Femur (tissue), 1 donor: ENCODE data around the gene ASCC1.
"Not testable (repeated sequence)": the region's sequence is repeated elsewhere in the genome, so short reads cannot be mapped to it uniquely, and the experiment has no call there.

ENCODE experiments used
- DNase-seq: peaks from one replicate; pipeline ENCODE4 v3.0.0-alpha.2; 2017

Gene ASCC1

DNA sequence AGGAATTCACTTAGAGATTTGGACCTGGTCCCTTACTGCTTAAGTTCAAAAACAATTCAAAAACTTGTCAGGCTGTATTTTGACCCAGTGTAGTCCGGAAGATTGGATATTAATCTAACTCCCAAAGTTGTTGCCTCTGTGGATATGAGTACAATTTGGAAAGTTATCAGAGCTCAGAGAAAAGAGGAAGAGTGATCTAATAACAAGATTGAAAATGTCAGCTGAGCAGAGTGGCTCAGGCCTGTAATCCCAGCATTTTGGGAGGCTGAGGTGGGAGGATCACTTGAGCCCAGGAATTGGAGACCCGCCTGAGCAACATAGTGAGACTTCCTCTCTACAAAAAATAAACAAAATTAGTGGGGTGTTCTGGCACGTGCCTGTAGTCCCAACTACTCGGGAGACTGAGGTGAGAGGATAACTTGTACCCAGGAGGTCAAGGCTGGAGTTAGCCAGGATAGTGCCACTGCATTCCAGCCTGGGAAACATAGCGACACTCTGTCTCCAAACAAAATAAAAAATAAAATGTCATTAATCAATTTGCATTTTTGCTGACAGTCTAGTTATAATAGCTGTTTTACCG lies 3.2 kb upstream of the ASCC1 start:
- no peak for DNase-seq

DNA sequence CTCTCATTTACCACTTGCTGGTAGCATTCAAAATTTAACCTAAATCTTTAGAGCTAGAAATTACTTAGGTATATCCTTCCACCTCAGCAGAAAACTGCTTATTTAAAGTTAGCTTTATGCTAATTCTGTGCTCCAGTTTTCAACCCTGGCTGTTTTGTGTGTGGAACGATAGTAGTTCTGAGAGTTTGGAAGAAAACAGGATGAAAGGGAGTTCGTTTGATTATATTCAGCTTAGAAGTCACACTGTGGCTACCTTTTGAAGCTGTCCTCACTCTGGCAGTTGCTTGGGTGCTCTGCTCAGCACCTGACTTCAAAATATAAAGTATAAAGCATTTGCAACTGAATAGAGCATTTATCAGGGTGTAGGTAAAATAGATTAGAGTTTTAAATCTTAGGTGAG lies 2.6 kb upstream of the ASCC1 start:
- DNase-seq: no peak

DNA sequence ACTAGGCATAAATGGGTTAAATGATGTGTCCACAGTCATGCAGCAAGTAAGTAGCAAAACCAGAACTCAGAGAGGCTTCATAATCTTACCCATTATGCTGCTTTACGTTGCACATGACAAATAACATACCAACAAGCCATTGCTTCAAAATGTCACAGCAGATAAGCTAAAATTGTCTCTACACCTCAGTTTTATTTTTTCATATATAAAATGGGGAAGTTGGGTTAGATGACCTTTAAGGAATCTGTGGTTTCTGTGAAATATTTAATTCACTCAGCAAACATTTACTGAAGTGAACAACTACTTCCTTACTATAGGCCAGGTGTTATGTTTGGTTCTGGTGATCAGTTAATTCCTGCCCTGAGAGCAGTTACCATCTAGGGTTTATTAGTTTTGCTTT lies 2.2 kb upstream of the ASCC1 start:
- DNase-seq: no peak

DNA sequence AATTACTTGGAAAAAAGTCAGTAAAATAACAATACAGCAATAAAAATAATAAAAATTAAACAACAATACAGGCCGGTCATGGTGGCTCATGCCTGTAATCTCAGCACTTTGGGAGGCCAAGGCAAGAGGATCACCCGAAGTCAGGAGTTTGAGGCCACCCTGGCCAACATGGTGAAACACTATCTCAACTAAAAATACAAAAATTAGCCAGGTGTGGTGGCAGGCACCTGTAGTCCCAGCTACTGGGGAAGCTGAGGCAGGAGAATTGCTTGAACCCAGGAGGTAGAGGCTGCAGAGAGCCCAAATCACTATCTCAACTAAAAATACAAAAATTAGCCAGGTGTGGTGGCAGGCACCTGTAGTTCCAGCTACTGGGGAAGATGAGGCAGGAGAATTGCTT lies 4.2 kb downstream of the ASCC1 start:
- not testable (repeated sequence) for DNase-seq

DNA sequence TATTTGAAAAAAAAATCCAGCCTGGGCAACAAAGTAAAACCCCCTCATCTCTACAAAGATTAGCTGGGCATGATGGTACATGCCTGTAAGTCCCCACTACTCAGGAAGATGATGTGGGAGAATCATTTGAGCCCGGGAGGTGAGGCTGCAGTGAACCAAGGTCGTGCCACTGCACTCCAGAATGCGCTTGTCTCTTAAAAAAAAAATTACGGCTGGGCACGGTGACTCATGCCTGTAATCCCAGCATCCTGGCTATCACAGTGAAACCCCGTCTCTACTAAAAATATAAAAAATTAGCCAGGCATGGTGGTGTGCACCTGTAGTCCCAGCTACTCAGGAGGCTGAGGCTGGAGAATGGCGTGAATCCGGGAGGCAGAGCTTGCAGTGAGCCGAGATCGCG lies 4.7 kb downstream of the ASCC1 start:
- not testable (repeated sequence) for DNase-seq

DNA sequence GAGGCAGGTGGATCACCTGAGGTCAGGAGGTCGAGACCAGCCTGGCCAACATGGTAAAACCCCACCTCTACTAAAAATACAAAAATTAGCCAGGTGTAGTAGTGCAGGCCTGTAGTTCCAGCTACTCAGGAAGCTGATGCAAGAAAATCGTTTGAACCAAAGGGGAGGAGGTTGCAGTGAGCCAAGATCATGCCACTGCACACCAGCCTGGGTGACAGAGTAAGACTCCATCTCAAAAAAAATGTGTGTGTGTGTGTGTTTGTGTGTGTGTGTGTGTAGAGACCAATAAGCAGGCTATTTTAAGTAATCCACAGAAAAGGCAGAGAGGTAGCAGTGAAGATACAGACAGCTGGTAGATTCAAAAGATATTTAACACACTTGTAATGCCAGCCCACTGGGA lies 7.5 kb downstream of the ASCC1 start:
- not testable (repeated sequence) for DNase-seq

DNA sequence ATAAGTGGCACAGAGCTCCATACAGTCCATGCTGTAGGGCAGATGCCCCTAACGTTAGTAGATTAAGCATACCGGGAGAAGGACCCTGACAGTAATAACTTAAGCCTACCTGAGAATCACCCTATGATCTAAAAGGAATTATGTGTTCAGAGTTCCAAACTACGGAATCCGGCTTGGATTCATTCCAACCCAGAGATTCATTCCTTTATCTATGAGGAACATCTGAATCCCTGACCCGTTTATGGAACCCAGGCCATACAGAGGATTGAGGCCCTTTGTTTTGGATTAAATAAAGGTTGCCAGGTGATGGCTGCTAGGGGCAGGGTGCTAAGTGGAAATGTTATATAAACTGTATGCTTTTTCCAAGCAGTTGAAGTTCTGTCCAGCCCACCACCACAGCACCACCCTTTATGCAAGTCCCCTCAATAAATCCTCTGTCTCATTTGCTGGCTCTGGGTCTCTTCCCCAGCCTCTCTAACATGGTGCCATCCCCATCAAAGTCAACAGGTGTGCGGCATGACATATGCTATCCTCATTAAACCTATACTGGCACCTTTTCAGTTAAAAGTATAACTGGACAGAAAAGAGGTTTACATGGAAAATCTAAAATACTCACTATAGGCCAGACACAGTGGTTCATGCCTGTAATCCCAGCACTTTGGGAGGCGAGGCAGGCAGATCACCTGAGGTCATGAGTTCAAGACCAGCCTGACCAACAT lies 9.4 kb downstream of the ASCC1 start:
- no peak for DNase-seq

DNA sequence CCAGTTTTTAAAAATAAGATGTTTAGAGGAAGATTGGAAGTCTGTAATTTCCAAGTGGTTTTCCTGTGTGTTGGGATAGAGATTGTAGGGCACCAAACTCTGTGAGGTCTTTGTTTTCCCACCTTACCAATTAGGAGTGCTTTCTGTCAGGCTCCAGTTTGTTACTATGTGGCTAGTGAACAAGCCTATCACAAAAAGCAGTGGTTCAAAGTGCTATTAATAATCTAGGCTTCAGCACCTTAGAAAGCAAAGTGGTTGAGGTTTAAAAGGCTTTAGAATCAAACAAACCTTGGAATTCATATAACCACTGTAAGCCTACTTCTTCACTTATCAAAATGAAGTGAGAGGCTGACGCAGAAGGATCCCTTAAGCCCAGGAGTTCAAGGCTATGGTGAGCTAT lies 11.4 kb downstream of the ASCC1 start:
- no peak for DNase-seq

DNA sequence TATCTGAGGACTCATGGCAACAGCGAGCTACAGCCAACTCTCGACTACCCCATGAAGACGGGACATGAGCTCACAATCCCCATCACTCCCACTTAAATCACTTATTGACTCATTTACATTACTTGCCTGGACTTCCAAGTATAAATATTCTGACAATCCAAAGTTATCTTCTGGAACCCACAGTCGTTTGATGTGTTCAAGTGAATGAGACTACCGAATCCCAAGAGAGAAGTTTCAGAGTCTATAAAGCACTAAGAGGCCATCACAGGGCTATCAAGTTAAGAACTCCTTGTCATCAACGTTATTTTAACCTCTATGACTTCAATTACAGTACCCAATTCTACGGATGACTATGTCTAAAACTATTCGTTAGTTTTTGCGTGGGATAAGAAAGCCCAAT lies 11.8 kb downstream of the ASCC1 start:
- DNase-seq: no peak

DNA sequence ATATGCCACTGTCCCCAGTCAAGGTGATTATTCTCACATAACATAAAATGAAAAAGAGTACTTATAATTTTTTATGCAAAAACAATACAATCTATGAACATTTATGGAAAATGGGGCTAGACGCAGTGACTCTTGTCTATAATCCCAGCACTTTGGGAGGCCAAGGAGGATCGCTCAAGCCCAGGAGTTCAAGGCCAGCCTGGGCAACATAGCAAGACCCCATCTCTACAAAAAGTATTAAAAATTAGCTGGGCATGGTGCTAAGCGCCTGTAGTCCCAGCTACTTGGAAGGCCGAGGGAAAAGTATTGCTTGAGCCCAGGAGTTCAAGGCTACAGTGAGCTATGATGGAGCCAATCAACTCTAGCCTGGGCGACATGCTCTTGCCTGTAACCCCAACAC lies 14.8 kb downstream of the ASCC1 start:
- no peak for DNase-seq

DNA sequence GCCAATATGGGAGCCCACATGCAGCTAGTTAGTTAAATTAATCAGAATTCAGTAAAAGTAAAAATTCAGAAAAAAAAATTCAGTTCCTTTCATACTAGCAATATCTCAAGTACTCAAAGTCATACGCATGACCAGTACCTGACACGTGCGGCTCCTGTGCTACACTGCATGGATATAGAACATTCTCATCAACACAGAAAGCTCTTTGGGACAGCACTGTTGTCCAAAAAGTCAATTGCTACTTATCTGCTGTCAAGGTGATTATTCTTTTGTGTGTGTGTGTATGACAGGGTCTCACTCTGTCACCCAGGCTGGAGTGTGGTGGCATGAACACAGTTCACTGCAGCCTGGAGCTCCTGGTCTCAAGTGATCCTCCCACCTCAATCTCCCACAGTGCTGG lies 15.2 kb downstream of the ASCC1 start:
- DNase-seq: no peak

DNA sequence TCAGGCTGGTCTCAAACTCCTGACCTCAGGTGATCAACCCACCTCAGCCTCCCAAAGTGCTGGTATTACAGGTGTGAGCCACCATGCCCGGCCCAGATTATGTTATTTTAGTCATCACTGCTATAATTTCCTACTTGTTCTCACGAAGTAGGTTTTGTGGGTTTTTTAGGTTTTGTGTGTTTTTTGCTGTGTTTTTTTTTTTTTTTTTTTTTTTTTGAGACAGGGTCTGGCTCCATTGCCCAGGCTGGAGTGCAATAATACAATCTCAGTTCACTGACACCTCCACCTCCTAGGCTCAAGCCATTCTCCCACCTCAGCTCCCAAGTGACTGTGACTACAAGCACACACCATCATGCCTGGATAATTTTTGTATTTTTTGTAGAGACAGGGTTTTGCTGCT lies 21.1 kb downstream of the ASCC1 start:
- no peak for DNase-seq

DNA sequence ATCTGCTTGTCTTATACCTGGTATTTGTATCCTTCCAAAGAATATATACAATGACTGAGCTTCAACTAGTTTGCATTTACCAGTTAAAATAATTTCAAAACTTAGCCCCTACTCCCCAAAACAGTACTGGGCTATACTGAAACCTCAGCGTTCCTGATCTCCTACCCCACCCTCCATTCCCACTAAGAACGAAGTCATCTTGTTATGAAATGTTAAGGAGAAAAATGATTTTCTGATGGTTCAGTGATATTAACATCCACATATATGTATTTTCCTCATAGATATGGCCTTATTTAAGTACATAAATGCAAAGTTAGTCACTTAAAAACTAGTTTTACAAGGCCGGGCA lies 29.1 kb downstream of the ASCC1 start:
- no peak for DNase-seq

DNA sequence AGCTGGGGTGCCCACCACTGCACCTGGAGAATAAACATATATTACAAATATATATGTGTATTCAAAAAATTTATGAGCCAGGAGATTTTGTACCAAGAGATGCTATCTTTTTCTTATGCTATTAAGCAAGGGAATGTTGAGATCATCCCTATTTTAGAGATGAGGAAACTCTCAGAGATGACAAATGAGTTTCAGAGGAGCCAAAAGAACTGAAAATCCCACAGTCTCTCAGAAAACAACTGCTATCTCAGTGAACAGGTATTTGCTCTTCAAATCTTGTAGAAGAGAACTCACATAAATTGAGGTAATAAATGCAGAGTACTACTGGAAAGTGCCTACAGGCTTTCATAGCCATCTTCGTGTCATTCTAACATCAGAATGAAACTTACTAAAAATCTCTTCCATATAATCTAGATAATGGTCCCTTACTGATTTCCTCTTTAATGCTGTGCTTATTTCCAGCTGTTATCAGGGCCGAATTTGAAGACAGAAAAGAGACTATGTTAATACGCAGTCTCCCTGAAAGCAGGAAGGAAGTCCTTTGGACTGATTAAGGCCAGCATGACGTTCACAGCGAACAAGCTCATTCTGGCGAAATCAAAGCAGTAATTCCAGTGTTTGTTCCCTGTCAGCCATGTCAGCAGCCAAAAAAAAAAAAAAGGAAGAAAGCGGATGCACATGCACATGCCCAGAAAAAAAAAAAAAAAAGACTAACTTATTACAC lies 29.7 kb downstream of the ASCC1 start:
- DNase-seq: no peak

DNA sequence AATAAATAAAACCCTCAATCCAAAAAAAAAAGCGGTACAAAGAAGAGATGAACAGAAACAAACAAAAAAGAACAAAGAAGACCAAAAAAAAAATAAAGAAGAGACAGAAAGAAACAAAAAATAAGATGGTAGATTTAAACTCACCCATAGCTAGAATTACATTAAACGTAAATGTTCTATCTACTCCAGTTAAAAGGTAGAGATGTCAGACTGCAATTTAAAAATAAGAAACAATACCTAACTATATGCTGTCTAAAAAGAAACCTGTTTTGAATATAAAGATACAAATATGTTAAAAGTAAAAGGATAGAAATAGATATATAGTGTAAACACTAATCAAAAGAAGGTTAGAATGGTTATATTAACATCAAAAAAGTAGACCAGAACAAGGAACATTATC lies 31.9 kb downstream of the ASCC1 start:
- no peak for DNase-seq

DNA sequence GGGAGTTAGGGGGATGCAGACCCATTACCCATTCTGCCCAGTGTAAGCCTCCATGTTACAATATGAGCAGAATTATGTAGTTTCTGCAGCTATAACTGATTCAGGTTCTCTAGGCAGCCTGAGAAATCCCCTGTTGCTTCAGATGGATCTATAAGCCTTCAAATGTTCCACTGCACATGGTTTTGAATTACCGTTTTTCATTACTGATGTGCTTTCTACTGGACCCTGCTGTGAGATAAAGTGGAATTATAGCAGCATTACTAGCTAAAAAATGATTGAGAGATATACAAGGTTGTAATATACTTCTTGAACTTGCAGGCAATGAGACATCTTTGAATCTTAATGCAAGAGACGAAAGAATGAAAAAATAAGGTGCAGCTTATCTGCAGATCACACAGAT lies 38.6 kb downstream of the ASCC1 start:
- no peak for DNase-seq

DNA sequence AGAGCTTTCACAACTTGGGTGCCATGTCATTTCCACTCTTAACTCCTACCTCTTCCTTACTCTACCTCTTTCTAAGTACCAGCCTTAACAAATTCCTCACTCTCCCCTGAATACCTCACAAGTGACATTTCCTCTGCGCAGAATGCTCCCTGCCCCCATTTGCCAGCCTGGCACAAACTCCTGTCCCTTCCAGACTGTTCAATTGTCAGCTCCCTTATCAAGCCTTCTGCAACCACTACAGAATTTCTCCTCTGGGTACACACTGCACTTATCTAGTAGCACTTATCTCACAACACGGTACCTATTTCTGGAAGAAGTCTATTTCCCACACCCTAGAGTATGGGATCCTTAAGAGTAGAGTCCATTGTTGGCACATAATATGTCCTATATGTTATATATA lies 39.4 kb downstream of the ASCC1 start:
- no peak for DNase-seq

DNA sequence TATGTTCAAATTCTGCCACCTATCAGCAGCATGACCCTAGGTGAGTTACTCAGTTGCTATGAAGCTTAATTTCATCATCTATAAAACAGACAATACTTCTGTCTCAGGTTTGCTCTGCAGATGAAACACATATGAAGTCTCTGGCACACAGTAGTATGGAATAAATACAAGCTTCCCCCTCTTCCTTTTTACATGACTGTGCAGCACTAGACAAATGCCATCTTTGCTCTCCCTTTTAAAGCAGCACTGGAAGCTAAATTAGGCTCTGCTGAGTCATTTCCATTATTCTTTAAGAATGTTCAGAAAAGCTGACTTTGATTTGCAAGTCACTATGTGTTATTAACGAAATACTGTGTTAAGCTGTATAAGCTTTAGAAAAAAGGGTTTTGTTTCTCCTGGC lies 40.9 kb downstream of the ASCC1 start:
- no peak for DNase-seq

DNA sequence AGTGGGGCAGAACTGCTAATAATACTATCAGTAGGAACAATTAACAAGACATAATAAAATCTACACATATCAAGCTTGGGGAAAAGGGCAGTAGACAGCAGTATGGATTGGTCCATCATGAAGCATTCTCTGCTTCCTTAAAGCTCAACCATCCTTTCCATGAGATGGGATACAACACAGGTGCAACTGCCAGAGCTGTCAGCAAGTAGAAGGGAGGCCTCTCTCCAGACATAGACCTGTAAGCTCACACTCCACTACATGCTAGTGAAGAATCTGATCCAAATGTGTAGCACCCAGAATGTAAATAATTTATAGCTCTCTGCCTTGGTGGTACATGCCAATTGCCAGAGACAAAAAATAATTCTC lies 41.8 kb downstream of the ASCC1 start:
- no peak for DNase-seq

DNA sequence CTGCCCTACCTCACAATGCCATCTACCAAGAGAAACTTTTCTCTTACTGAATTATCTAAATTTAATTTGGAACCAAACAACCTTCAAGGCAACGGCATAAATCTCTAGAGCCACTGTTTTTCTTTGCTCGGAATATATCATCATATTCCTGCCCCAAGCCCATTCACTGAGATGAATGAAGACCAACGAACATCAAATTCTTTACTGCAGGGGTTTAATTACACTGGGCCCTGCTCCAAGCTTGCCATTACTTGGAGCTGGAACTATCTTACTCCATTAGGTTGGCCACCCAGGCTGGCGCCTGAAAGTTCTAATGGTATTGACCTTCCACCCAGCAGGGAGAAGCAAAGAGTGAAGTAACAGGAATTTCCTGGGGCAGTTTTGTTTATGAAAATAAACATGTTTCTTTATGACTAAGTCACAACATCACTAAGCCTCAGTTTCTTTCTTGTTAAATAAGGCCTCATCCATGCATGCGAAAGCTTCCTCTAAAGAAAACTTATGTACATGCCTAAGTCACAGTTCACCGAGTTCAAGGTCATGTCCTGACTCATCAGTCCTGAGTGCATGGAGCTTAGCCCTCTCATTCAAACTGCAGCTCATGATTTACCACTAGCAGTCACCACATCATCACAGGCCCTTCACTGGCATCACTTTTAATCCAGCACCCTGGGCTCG lies 42.3 kb downstream of the ASCC1 start:
- no peak for DNase-seq

DNA sequence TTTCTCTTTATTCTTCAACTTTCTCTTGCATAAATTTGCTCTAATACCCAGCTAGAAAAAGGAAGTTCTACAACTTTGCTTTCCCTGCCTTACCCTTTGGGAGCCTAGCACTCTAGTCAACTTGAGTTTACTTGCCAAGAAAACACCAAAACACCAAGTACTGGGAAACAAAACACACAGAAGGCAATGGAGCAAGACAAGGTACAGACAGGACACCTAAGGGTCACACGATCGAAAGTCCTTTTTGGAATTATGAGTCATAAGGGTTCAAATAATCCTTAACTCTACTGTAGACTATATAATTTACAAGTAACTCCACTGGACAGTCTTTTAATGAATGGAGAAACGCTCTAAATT lies 42.8 kb downstream of the ASCC1 start:
- DNase-seq: no peak

DNA sequence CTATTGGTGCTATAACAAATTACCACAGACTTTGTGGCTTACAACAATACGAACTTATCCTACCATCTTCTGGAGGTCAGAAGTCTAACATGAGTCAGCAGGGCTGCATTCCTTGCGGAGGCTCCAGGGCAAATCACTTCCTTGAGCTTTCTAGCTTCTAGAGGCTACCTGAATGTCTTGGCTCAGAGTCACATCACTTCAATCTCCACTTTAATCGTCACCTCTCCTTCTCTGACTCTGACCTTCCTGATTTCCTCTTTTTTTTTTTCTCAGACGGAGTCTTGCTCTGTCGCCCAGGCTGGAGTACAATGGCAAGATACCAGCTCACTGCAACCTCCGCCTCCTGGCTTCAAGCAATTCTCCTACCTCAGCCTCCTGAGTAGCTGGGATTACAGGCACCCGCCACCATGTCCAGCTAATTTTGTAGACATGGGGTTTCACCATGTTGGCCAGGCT lies 44.9 kb downstream of the ASCC1 start:
- no peak for DNase-seq

DNA sequence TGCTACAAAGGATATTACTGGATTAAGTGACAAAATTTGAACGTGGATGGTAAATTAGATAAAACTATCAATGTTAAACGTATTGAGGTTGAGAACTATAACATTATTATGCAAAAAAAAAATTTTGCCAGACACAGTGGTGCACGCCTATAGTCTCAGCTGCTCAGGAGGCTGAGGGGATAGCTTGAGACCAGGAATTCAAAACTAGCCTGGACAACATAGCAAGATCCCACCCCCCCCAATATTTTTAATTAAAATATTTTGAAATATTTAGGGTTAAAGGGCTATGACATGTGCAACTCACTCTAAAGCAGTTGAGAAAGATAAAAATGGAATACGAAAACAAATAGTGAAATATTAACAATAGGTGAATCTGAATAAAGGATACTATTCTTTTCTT lies 45.3 kb downstream of the ASCC1 start:
- no peak for DNase-seq

DNA sequence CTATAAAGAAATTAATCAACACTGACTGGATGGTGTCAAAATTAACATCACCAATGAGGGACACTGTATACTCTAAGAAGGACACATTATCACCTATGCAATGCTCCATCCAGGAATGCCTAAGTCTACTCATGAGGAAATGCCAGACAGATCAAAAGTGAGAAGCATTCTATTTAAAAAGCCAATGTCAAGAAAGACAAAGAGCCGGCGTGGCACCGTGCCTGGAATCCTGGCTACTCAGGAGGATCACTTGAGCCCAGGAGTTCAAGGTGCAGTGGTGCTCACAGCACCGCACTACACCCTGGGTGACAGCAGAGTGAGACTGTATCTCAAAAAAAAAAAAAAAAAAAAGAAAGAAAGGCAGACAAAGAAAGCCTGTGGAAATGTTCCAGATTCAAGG lies 45.8 kb downstream of the ASCC1 start:
- no peak for DNase-seq
